Astrocyte (in vitro differentiated cells and primary cell): ENCODE measurements around the gene NUAK1. TPM values are rescaled to one million over a fixed set of nuclear protein-coding genes. Genes with fewer than 3 reads are reported as not detected.

Experiments used
- DNase-seq: peaks from one replicate; pipeline ENCODE4 v3.0.0-alpha.2; 2010; ENCODE audit warnings: low read depth
- FAIRE-seq: peaks from 2 replicates; lab custom pipeline; 2011; peaks lifted over from hg19 to GRCh38; lab: Jason Lieb, UNC
- H2AFZ ChIP-seq: 2 replicates; pipeline ENCODE4 v1.6.0; 2012; ENCODE audit warnings: low read depth, low read length, inconsistent platforms
- H3K27ac ChIP-seq: 2 replicates; pipeline ENCODE4 v1.5.1; 2011; ENCODE audit warnings: low read depth, low read length, inconsistent platforms
- H3K27me3 ChIP-seq: 2 replicates; pipeline ENCODE4 v1.6.0; 2011; ENCODE audit warnings: low read length, inconsistent platforms; ENCODE audit not compliant: insufficient read depth
- H3K36me3 ChIP-seq: 2 replicates; pipeline ENCODE4 v1.5.1; 2011; ENCODE audit warnings: low read length, inconsistent platforms; ENCODE audit not compliant: insufficient read depth
- H3K4me1 ChIP-seq: 2 replicates; pipeline ENCODE4 v1.5.1; 2011; ENCODE audit warnings: low read length, inconsistent platforms; ENCODE audit not compliant: insufficient read depth
- H3K4me2 ChIP-seq: 2 replicates; pipeline ENCODE4 v1.6.0; 2012; ENCODE audit warnings: low read length, inconsistent platforms
- H3K4me3 ChIP-seq: 2 replicates; pipeline ENCODE4 v1.5.1; 2011; ENCODE audit warnings: low read depth, mild to moderate bottlenecking, low read length, inconsistent platforms; ENCODE audit not compliant: insufficient read depth
- H3K79me2 ChIP-seq: 2 replicates; pipeline ENCODE4 v1.6.0; 2012; ENCODE audit warnings: mild to moderate bottlenecking, low read length, inconsistent platforms; ENCODE audit not compliant: insufficient read depth
- H3K9ac ChIP-seq: 2 replicates; pipeline ENCODE4 v1.6.0; 2012; ENCODE audit warnings: mild to moderate bottlenecking, low read length, inconsistent platforms
- H3K9me3 ChIP-seq: 2 replicates; pipeline ENCODE4 v1.5.1; 2012; ENCODE audit warnings: low read depth, mild to moderate bottlenecking, low read length, inconsistent platforms; ENCODE audit not compliant: insufficient read depth
- H4K20me1 ChIP-seq: 2 replicates; pipeline ENCODE4 v1.6.0; 2012; ENCODE audit warnings: low read length, inconsistent platforms; ENCODE audit not compliant: insufficient read depth
- H3K27ac Mint-ChIP-seq: one replicate; pipeline ENCODE4 v1.8.0; 2021; ENCODE audit warnings: mild to moderate bottlenecking, mixed read lengths; ENCODE audit not compliant: unreplicated experiment
- H3K27me3 Mint-ChIP-seq: one replicate; pipeline ENCODE4 v1.8.0; 2021; ENCODE audit warnings: low read depth, mixed read lengths; ENCODE audit not compliant: unreplicated experiment
- H3K36me3 Mint-ChIP-seq: one replicate; pipeline ENCODE4 v1.8.0; 2021; ENCODE audit warnings: low read depth, mixed read lengths; ENCODE audit not compliant: unreplicated experiment
- H3K4me1 Mint-ChIP-seq: one replicate; pipeline ENCODE4 v1.8.0; 2021; ENCODE audit warnings: low read depth, mixed read lengths; ENCODE audit not compliant: unreplicated experiment
- H3K4me3 Mint-ChIP-seq: one replicate; pipeline ENCODE4 v1.8.0; 2021; ENCODE audit warnings: mild to moderate bottlenecking, moderate library complexity, mixed read lengths; ENCODE audit not compliant: unreplicated experiment
- H3K9me3 Mint-ChIP-seq: one replicate; pipeline ENCODE4 v1.8.0; 2021; ENCODE audit warnings: mild to moderate bottlenecking, mixed read lengths; ENCODE audit not compliant: unreplicated experiment
- CTCF ChIP-seq: IDR thresholded peaks from 2 replicates; pipeline ENCODE4 v1.5.1; 2011; ENCODE audit warnings: low read depth, mild to moderate bottlenecking, inconsistent platforms, low read length, moderate library complexity; ENCODE audit not compliant: insufficient read depth
- EZH2 ChIP-seq: IDR thresholded peaks from 2 replicates; pipeline ENCODE4 v1.6.1; 2012; ENCODE audit warnings: mild to moderate bottlenecking, low read length, inconsistent platforms; ENCODE audit not compliant: insufficient read depth
- total RNA-seq: library from RNA; stranded (reverse); gene quantifications from 2 replicates; pipeline ENCODE4 v1.2.1, GENCODE V29; 2021

NUAK1 gene
- total RNA-seq, 1 donor from 2014 or later: 94.0 TPM

GRCh38 chr12:106013941-106014340 lies 124.8 kb downstream of the NUAK1 start:
- H2AFZ ChIP-seq: no peak overlapping the region
- no peak overlapping the region for H3K9ac ChIP-seq
- H3K27ac ChIP-seq: no peak overlapping the region
- FAIRE-seq (no peak), DNase-seq (no peak)
- H3K27ac Mint-ChIP-seq: no peak overlapping the region
- H3K4me3 ChIP-seq: no peak overlapping the region
- no peak overlapping the region for H3K4me2 ChIP-seq
- peaks cover 21% of the 10 kb centered on the region for H3K4me1 Mint-ChIP-seq
- H3K27me3 Mint-ChIP-seq: no peaks in the 10 kb centered on the region
- TF ChIP-seq EZH2: no peak
- TF ChIP-seq CTCF: no peak
- peaks cover 5% of the 10 kb centered on the region for H3K9me3 ChIP-seq
- H4K20me1 ChIP-seq: no peaks in the 10 kb centered on the region
- H3K4me1 ChIP-seq: no peaks in the 10 kb centered on the region
- peaks cover 3% of the 10 kb centered on the region for H3K9me3 Mint-ChIP-seq
- H3K36me3 ChIP-seq: no peaks in the 10 kb centered on the region
- H3K4me3 Mint-ChIP-seq: no peak overlapping the region
- H3K79me2 ChIP-seq: no peaks in the 10 kb centered on the region
- H3K36me3 Mint-ChIP-seq: peaks cover 4% of the 10 kb centered on the region
- H3K27me3 ChIP-seq: no peaks in the 10 kb centered on the region

Other genes with a start within 250 kb of the NUAK1 start
- 324 and 392 TPM in 2 replicates for gene CKAP4, start 109.1 kb upstream of the NUAK1 start, total RNA-seq
- 22.0 and 27.4 TPM in 2 replicates for gene TCP11L2, start 163.8 kb upstream of the NUAK1 start, total RNA-seq
- gene POLR3B, start 218.8 kb upstream of the NUAK1 start, total RNA-seq: 10.9 and 11.7 TPM in 2 replicates